ENCODE data around the gene NSG1. TPM values are rescaled to one million over a fixed set of nuclear protein-coding genes. Genes with fewer than 3 reads are reported as not detected.
A peak's percentile ranks its signal among the peaks of the same experiment; 100 is the strongest.

The NSG1 gene
- total and polyA plus RNA-seq, 9 of the 15 experiments (the other 6 are each of a cell fraction or from before 2014, with no cell fraction given) = not detected

GRCh38 chr4:4433941-4434340 is 47.0 kb downstream of the NSG1 start:
- ATAC-seq = no peak
- FAIRE-seq = no peak
- 84% methylated on average over 4 of the region's 4 CpGs for WGBS (ENCODE audit: insufficient coverage, low coverage, missing lambda C conversion rate)
- Histone ChIP-seq H3K9me1 (ENCODE audit: control insufficient read depth, insufficient read depth, low read length) (no peaks in the 10 kb centered on the region), H3K79me2 (ENCODE audit: control insufficient read depth, insufficient read depth, low read length) (no peaks in the 10 kb centered on the region), H2AFZ (ENCODE audit: low read depth, low read length) (no peak overlapping the region), H3K27me3 (ENCODE audit: control insufficient read depth in 2 of 2, insufficient read depth in 2 of 2, low read length in 2 of 2) (no peaks in the 10 kb centered on the region), H3K4me2 (ENCODE audit: insufficient read depth, low read length) (no peak overlapping the region), H4K20me1 (replicated peaks; ENCODE audit: control insufficient read depth, insufficient read depth, low read length) (no peaks in the 10 kb centered on the region), H3K36me3 (ENCODE audit: control insufficient read depth, insufficient read depth, low read length) (peaks cover 16% of the 10 kb centered on the region; the same call in 1 of the 3 replicates), H3K4me1 (replicated peaks in 1 of 2; ENCODE audit: control insufficient read depth in 2 of 2, insufficient read depth in 2 of 2, low read length in 2 of 2) (no peaks in the 10 kb centered on the region), H3K4me3 (no peak overlapping the region), H3K9me3 (replicated peaks; ENCODE audit: control insufficient read depth, insufficient read depth, low read depth, low read length) (no peaks in the 10 kb centered on the region), H3K27ac (ENCODE audit: extremely low read depth, low read depth, low read length) (no peak overlapping the region), H3K9ac (ENCODE audit: insufficient read depth in 1 of 2, low read depth in 2 of 2, low read length in 2 of 2) (no peak overlapping the region)
- intact Hi-C loops (cut with micrococcal nuclease) (loop anchor here (10.0 kb wide), 1 partner anchor 179 kb away; no protein-coding TSS in a partner anchor), in situ Hi-C loops (cut with MboI) (no loop called here)
- no peak for DNase-seq (ENCODE audit: extremely low read depth in 1 of 4, low spot score in 3 of 4)
- BruUV-seq (replicated peaks) = no TSS peak
- POLR2A ChIA-PET = interaction anchor here (1.0 kb wide), 1 partner anchor 9 kb away, joined by 3 read pairs; no protein-coding TSS in a partner anchor
- CTCF ChIA-PET (ENCODE audit: low intra/inter-chr PET ratio) = no interaction called here
- no peak for TF ChIP-seq MIER1 (IDR thresholded peaks at IDR 0.05; ENCODE audit: low read depth)

DNA sequence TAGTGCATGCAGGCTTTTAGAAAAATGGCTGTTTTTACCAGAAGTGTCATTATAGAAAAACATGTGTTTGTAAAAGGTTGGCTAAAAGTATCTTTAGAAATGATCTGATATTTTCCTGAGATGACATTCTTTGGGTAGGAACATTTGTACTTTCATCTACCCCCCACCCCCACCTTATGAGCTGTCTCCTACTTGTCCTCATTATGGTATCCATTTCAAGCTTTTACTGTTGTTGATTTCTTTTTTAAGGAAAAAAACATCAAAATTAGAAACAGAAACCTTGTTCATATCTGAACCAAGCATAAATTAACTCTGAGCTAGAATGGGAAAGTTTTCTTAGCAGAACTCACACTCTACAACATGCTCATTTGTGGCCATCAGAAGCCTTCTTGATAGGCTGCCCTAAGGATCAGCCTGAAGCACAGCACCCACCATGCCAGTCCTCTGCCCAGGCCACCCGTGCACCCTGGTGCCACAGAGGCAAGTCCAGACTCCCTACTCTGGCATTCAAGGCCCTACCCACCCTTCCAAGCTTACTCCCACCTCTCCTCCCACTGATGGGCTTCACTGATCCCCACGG is 49.4 kb downstream of the NSG1 start:
- Histone ChIP-seq H3K4me1 (replicated peaks in 1 of 2; ENCODE audit: control insufficient read depth in 2 of 2, insufficient read depth in 2 of 2, low read length in 2 of 2) (peaks cover 0 to 3% of the 10 kb centered on the region in 2 experiments; a peak in 2 of 5 replicates), H2AFZ (ENCODE audit: low read depth, low read length) (no peak overlapping the region), H3K79me2 (ENCODE audit: control insufficient read depth, insufficient read depth, low read length) (no peaks in the 10 kb centered on the region), H3K9me1 (ENCODE audit: control insufficient read depth, insufficient read depth, low read length) (no peaks in the 10 kb centered on the region), H4K20me1 (replicated peaks; ENCODE audit: control insufficient read depth, insufficient read depth, low read length) (no peaks in the 10 kb centered on the region), H3K4me2 (ENCODE audit: insufficient read depth, low read length) (no peak overlapping the region), H3K27me3 (ENCODE audit: control insufficient read depth in 2 of 2, insufficient read depth in 2 of 2, low read length in 2 of 2) (no peaks in the 10 kb centered on the region), H3K4me3 (no peak overlapping the region), H3K36me3 (ENCODE audit: control insufficient read depth, insufficient read depth, low read length) (peaks cover 16% of the 10 kb centered on the region; the same call in 1 of the 3 replicates), H3K27ac (ENCODE audit: extremely low read depth, low read depth, low read length) (no peak overlapping the region), H3K9me3 (replicated peaks; ENCODE audit: control insufficient read depth, insufficient read depth, low read depth, low read length) (no peaks in the 10 kb centered on the region), H3K9ac (ENCODE audit: insufficient read depth in 1 of 2, low read depth in 2 of 2, low read length in 2 of 2) (0 out of 4 replicates have a peak overlapping the region, but pooled peaks of 1 of the 2 experiments have one; percentile 37)
- WGBS (ENCODE audit: insufficient coverage, low coverage, missing lambda C conversion rate) = 83% methylated on average over 2 of the region's 2 CpGs
- CTCF ChIA-PET (ENCODE audit: low intra/inter-chr PET ratio) = no interaction called here
- in situ Hi-C loops (cut with MboI) (no loop called here), intact Hi-C loops (cut with micrococcal nuclease) (loop anchor here (10.0 kb wide), 1 partner anchor 182 kb away; no protein-coding TSS in a partner anchor)
- ATAC-seq = no peak
- DNase-seq (ENCODE audit: extremely low read depth in 1 of 4, low spot score in 3 of 4) = no peak
- FAIRE-seq = no peak
- BruUV-seq (replicated peaks) = no TSS peak
- POLR2A ChIA-PET = no interaction called here
- no peak for TF ChIP-seq ATF6 (CRISPR knock-in tag; IDR thresholded peaks at IDR 0.05)
- TF ChIP-seq ZNF324 (CRISPR knock-in tag; IDR thresholded peaks at IDR 0.05) = no peak
- no peak for TF ChIP-seq ZNF717 (CRISPR knock-in tag; IDR thresholded peaks at IDR 0.05)
- TF ChIP-seq ZNF444 (CRISPR knock-in tag; IDR thresholded peaks at IDR 0.05) = no peak
- TF ChIP-seq RAD21 (CRISPR knock-in tag; conservative IDR thresholded peaks at IDR 0.05 in 1 of 2, IDR thresholded peaks at IDR 0.05 in 1 of 2) = no peak
- no peak for TF ChIP-seq ETV1 (tag; conservative IDR thresholded peaks at IDR 0.05; ENCODE audit: low read depth)
- no peak for TF ChIP-seq ARHGAP35 (IDR thresholded peaks at IDR 0.05; ENCODE audit: partially characterized antibody)
- no peak for TF ChIP-seq RCOR1 (IDR thresholded peaks at IDR 0.05; ENCODE audit: borderline replicate concordance in 1 of 2, low read depth in 2 of 2, low read length in 2 of 2)
- TF ChIP-seq NFIC (IDR thresholded peaks at IDR 0.05) = no peak
- TF ChIP-seq, protein P1, sequence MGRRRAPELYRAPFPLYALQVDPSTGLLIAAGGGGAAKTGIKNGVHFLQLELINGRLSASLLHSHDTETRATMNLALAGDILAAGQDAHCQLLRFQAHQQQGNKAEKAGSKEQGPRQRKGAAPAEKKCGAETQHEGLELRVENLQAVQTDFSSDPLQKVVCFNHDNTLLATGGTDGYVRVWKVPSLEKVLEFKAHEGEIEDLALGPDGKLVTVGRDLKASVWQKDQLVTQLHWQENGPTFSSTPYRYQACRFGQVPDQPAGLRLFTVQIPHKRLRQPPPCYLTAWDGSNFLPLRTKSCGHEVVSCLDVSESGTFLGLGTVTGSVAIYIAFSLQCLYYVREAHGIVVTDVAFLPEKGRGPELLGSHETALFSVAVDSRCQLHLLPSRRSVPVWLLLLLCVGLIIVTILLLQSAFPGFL (CRISPR knock-in tag; IDR thresholded peaks at IDR 0.05) = no peak
